ELF-1 (cell line): ENCODE results near the gene PCDH12.
A peak's percentile ranks its signal among the peaks of the same experiment; 100 is the strongest.

ENCODE experiments used
- DNase-seq: peaks from one replicate; pipeline ENCODE4 v3.0.0-alpha.2; 2016; ENCODE audit warnings: low read depth, low spot score

Gene PCDH12

DNA sequence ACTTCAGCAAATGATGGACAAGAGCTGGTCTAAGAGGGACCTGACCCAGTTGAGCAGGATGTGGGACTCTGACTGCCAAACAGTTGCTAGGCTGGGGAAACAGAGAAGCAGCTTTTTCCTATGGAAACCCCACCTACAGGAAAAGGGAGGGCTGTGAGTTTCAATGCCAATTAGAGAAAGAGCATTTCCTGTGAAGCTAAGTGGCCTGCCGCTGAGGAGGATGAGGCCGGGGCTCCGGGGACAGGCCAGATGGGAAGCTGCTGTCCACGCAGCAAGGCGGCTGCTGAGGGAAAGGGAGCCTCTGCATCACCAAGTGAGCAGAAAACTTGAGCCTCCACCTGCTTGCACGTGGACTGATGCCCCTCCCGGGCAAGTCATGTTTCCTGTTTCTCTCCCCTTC lies at the start of gene PCDH12:
TSS of gene PCDH12 (minus strand) at position 90 of the 400 bp plus-strand sequence. CDS start 351 bp downstream, outside the sequence.
- DNase-seq: peak; percentile 14

DNA sequence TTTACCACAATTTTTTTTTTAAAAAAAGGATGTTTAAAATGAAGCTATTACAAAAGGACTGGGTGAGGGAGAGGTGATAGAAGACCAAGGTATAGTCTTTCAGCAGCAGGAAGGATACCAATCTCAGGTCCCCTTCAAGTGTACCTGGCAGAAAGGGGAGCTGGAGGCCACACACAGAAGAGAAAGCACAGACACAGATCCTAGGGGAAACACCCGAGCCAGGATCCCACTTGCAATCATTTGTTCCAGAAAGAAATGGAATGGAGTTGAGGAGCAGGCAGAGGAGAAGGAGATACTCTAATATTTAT lies 49.2 kb upstream of the PCDH12 start:
- DNase-seq: no peak

DNA sequence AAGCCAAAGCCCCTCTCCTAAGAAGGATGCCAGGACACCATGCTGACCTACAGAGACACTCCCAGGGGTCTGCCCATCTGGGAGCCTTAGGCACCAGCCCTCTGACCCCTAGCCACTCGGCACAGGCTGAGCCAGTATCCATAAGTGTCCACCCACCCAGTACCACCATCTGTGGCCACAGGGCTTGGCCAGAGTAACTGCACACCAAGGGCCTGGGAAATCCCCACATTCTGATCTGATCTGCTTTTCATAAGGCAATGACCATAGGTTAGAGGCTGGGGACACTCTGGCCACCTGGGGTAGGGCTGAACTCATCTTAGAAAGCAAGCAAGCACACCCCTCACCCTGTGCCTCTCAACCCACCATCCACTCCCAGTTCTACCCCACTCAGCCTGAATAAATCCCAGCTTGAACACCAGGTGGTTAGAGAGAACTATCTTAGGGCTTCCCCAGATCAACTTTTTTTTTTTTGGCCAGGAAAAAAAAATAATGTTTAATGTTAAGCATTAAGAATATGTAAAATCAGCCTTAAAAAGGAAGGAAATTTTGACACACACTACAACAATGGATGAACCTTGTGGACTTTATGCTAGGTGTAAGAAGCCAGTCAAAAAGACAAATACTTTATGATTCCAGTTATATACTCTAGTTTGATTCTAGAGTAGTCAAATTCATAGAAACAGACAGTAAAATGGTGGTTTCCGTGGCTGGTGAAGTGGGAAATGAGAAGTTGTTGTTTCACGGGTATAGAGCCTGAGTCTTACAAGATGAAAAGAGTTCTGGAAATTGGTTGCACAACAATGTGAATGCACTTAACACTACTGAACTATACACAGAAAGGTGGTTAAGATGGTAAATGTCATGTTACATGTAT lies 48.6 kb upstream of the PCDH12 start:
- DNase-seq: no peak

DNA sequence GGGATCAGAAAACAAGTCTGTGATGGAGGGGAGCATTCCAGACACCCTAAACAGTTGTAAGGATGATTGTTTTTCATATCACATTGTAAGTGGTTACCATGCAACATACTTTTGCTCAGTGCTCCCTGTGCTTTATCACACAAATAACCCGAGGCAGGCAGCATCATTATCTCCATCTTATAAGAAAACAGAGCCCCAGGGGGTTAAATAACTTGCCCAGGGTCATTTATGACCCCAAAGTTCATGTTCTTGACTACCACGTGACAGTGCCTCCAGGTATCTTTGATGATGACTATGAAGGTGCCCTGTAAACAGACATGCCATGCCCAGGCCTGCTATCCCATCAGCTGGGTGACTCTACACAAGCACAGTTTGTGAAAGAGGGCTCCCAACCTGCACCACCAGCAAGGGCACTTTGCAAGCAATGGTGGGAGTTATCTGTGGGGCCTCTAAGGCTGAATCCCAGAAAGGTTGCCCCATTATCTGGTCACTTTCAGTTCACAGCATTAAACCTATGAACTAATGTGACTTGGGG lies 45.3 kb upstream of the PCDH12 start:
- no peak for DNase-seq

DNA sequence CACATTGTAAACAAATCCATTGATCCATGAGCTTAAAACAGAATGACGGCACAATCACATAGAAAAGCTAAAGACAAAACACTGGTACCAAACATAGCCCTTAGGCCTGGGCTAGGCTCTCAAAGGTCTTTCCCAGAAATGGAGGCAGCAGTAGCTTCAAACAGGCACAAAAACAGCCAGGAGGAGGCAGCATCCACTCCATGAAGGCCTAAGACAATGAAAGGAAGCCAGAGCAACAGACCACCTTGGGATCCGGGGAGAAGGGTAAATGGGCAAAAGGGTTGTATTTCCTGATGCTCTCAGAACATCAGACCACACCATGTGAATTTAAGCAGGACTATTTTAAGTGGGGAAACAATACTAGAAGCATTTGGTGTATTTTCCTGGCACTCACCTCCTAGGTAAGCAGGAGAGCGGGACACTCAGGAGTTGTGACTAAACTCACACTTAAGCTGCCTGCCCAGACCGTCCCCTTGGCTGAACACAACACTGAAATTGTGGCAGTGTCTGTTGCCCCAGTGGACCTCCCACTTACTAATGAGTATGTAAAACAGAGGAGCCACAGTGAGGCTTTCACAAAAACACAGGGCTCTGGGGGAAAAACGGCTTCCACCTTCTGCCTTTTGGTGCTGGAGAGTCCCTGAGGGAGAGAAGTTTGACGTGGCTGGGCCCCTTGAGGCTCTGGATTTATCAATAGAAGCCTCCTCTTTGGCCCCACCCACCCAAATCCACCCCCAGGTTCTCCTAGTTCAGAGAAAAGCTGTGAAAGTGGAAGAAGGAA lies 42.9 kb upstream of the PCDH12 start:
- DNase-seq: peak; percentile 54

DNA sequence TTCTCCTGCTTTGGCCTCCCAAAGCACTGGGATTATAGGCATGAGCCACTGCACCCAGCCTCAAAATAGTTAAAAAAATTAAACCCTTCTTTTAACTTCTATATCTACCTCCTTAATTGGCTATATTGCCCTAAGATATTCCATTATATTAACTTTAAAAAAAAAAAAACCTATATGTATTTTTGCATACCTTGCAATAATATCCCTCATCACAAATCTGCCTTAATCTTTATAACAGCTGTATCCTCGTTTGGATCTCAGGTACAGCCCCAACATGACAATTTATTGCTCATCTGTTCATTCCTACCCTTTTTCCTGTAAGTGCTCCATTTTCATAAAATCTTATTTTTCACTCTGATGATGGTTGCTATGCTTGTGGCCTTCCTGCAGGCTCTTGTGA lies 42.2 kb upstream of the PCDH12 start:
- DNase-seq: no peak

DNA sequence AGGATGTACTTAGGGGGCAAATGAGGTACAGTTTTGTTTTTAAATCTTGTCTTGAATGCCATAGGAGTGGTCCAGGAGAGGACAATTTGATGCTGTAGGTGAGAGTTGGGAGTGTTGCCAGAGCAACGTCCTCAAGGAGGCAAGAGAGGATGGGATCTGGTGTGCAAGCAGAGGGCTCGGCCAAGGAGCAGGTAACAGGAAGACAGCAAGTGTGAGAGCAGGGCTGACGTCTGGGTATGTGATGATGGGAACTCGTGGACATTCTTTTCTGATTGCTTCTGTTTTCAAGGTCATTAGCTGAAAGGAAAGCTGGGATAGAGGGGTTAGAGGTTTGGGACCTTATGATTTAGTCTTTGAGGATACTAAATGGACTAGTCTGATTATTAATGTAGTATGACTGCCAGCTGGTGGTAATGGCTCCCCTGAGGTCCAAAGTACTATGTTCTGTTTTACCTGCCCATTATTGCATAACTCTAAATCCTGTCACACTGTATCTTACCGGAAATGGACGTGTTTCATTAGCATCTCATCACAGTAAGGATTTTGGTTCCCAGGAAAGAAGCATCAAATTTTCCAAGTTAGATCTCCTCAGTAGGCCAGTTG lies 39.5 kb upstream of the PCDH12 start:
- DNase-seq: no peak

DNA sequence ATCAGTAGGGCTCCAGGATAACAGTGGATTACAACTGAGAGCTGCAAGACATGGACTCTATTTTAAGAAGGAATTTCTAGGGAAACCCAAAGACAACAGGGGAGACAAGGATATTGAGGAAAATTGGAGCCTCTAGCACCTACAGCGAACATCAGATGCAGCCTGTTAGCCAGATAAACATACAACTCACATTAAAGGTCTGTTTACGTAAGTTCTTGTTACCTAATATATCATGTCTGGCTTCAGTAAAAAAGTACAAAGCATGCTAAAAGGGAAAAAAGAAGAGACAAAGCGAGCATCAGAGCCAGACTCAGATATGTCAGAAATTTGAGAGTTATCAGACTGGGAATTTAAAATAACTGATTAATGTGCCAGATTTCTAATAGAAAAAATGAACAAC lies 37.7 kb upstream of the PCDH12 start:
- no peak for DNase-seq

DNA sequence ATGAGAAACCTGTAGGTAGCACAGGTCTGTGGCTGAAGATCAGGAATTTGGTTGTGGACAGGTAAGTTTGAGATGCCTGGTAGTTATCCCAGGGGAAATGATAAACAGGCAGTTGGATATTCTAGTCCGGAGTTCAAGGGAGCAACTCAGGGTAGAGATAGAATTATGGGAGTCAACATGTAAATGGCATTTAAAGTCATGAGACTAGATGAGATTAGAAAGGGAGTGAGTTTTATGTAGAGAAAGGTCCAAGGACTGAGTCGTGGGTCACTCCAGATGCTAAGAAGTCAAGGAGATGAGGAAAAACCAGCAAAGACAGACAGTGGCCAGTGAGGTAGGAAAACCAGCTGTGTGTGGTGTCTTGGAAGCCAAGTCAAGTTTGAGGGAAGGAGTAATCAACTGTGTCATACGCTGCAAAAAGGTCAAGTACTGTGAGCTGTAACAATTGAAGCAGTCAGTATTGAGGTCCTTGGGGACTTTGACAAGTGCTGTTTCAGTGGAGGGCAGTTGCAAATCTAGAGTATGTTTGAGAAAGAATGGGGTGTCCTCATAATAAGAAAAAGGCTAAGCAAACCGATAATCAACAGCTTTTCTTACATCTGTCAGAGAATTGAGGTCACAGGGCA lies 36.6 kb upstream of the PCDH12 start:
- no peak for DNase-seq

DNA sequence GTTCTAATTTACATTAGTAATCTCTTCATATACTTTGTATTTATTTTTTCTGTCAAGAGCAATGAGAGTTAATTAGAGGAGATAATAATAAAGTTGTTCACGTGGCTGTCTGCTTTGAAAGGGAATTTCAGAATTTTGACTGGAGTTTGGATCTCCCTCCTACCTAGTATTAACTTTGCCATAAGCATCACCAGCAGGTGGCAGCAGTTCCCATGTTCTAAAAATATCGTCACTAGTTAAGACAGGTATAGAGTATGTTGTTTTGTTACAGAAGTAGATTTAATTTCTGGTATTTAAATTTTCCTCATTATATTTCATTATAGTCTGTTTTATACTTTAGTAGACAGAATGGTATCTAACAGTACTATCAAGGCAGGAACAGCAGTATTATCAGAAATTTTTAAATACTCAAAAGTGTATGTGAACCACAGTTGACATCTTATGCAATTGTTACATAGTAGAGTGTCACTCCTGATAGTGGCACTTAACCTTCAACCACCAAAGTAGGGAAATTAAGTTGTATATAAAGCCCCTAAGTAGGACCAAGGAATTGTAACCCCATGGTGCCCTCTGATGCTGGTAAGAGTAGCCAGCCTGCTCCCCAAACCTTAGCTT lies 34.5 kb upstream of the PCDH12 start:
- no peak for DNase-seq

DNA sequence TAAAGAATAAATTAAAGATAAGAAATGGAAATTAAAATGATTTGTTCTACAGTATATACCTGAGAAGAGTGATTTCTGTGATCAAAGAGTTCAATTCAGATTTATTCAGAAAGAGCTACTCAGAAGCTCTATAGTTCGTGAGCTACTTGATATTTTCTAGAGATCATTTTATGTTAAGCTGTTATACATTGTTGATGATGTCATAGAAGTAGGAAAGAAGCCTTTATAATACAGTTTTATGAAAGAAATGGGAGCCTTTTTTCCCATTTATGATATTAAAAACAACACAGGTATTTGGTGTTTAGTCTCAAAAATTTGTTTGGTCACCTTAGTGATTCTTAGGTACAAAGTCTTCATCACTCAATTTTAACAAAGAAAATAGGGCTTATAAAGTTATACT lies 31.7 kb upstream of the PCDH12 start:
- no peak for DNase-seq

DNA sequence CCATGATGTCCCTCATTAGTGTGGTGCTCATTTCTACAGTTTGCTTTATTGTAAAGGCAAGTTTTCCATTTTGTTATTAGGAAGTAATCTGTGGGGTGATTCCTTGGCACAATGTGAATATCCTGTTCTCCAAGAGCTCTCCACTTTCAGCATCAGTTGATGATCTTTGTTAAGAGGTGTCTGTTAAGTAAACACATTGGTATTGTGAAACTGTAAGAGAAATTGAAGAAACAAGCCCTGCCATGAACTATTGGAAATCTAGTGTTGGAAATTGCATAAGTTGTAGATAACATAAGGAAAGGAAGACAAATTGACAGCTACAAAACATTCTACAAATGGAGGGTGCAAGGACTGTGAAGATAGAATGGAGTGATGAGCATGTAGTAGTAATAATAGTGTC lies 28.1 kb upstream of the PCDH12 start:
- no peak for DNase-seq

DNA sequence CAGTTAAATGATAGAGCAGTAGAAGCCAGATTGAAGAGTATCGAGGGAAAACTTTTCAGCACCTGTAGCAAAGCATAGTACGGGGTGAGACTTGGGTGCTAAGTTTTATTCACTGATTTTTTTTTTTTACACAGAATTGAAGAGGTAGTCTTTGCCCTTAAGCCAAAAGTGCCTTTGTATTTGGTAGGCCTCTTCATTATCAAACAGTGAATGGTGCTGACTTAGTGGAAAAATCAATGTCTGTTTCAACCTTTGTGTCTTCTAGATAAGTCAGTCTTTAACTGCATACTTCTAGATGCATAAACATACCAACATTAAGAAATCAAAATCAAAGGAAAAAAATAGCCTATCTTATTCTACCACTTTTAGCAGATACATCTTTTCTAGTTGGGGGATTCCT lies 24.6 kb upstream of the PCDH12 start:
- no peak for DNase-seq

DNA sequence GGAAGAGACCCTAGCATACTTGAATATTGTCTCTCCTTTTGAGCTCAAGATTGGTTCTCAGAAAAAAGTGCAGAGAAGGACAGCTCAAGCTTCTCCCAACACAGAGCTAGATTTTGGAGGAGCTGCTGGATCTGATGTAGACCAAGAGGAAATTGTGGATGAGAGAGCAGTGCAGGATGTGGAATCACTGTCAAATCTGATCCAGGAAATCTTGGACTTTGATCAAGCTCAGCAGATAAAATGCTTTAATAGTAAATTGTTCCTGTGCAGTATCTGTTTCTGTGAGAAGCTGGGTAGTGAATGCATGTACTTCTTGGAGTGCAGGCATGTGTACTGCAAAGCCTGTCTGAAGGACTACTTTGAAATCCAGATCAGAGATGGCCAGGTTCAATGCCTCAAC lies 20.4 kb upstream of the PCDH12 start:
- DNase-seq: no peak

DNA sequence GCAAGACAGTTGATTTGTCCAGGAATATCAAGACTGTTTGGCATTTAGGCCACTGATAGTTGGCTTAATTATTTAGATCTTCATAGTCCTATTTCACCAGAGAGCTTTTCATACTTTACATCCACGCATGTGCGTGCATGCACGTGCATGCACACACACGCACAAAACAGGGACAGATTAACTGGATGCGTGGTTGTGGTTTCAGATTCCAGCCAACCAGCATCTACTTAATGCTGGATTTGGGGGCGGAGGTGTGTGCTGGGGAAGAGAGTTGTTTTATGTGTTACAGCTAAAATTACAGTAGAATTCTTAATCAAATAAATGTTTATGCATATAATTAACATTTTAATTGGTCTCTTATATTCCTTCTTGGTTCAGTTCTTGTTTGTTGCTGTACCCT lies 18.2 kb upstream of the PCDH12 start:
- no peak for DNase-seq

DNA sequence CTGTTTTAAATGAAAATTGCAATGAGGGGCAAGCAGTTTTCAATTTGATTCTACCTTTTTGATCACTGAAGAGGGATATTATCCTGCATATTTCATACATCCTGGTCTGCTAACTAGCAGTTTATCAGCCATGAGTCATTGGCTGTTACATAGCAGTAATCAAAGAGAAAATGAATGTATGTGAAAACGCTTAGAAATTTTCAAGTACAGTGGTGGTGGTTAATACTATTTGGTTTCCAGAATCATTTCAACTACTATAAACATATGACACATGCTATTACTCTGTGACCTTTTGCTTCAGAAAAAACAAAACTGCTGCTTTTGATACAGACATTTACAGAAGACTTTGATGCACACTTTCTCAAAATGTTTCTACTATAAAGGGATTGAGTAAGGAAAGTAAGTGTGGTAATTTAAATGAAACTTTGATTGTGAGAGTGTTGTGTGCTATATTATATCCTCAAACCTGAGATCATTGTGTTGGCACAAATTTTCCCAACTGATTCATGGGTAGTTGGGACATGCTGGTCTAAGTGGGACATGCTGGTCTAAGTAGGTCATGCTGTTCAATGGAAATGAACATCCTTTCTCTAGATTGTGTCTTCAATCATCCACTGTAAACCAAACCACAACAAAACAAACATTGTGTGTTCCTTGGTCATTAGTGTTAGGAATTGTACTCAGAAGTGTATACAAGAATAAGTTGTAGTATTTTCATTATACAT lies 16.0 kb upstream of the PCDH12 start:
- DNase-seq: no peak

DNA sequence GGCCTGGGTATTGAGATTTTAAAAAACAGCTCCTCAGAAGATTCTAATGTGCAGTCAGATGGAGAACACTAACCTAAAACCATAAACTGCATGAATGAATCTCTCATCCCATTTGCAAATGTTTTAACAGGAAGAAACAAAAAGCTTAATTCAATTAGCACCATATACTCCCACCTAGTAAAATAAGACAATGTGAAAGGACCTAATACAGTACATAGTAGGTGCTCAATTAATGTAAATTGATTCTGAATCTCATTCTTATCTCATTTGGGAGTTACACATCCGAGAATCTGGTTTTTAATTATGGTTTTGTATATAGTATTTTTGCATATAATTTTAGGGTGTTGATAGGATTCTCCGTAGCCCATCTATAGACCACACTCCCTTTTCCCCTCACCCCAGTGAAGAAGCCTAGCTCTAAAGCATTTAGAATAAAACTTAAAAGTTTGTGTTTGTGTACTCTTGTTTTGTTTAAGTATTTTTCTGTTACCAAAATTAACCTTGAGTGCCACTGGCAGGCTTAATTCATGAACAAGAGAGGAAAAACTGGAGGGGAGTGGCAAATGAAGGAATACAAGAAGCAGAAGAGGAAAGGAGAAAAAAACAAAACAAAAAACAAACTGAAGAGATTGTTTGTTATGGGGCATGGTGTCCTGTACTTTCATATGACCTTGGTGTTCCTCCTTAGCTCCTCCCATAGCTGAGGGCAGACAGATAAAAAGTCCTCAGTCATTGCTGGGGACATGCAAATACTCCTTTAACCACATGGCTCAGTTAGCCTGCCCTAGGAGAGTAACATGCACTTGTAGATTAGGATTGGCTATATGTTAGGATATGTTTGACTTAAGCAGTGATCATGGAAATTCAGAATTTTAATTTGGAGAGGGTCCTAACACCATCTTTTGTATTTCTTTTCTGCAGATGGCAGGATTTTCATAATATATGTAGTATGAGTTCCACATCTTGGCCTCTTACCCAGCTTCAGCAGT lies 12.1 kb upstream of the PCDH12 start:
- no peak for DNase-seq

DNA sequence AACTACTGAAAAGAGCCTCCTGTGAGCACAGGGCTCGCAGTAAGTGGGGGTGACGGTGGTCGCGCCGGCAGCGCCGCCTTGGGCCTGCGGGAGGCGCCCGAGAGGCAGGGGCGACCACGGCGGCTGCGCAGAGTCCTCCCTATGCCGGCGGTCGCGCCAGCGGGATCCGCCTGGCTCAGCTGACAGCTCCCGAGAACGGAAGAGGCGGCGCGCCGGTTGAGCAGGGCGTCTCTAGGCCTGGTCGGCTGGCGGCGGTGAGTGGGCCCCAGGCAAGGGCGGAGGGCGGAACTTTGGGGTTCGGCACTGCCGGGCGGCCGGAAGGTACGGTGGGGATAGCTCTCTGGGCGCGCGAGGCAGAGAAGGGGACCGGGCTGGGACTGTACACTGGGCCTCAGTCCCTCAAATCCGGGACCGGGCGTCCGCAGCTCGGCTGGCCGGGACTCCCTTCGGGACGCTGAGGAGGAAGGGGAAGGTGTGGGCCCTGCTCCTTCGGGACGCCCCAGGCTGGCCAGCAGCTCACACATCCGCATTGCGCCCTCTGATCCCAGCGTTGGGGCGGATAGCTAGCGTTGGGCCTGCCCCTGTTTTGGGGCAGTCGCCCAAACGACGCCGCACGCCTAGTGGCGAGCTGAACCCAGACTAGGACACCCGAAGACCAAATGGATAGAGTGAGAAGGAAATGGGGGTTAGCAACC lies 11.1 kb upstream of the PCDH12 start, which contains the start of gene RNF14:
TSS of gene RNF14 (plus strand) at position 192 of the 695 bp plus-strand sequence. CDS start 4,484 bp downstream, outside the sequence.
- DNase-seq: peak; percentile 96

DNA sequence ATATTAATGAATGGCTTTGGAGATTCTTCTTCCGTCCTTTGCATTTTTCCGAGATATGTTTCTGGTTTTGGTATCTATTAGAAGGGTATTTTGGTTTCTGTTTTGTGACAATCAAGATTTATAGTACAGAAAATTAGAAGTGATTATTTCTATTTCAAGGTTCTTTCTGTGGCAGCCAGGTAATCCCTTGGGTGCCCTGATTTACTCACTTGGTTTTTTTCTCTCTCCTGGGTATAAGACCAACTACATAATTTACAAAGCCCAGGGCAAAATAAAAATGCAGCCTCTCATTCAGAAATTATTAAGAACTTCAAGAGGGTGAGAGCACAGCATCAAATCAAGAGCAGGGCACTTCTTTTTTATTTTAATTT lies 8.9 kb upstream of the PCDH12 start:
- no peak for DNase-seq
